ENCODE measurements around the gene HES2.

HES2 gene

GRCh38 chr1:6419804-6420453 is at the start of gene HES2:
HES2 (minus strand) TSS chr1:6419919; CDS start chr1:6419820, 99 bp downstream.
- H3K4me3 Mint-ChIP-seq, result peak within 1 kb of the TSS; percentile 23
- H3K27me3 Mint-ChIP-seq, result peaks cover 34% of the 10 kb centered on the region
- H3K27ac Mint-ChIP-seq, result no peak within 1 kb of the TSS
- no peaks in the 10 kb centered on the region for H3K9me3 Mint-ChIP-seq (ENCODE audit: low read depth)
- peaks cover 10% of the 10 kb centered on the region for H3K4me1 Mint-ChIP-seq (ENCODE audit: low read depth)
- H3K36me3 Mint-ChIP-seq, result no peaks in the 10 kb centered on the region

- H3K27me3 Mint-ChIP-seq, result no peaks in the 10 kb centered on the region
- H3K36me3 Mint-ChIP-seq, result peaks cover 2% of the 10 kb centered on the region
- no peak overlapping the region for H3K4me3 Mint-ChIP-seq
- H3K27ac Mint-ChIP-seq, result no peak overlapping the region
- H3K9me3 Mint-ChIP-seq (ENCODE audit: low read depth), result no peaks in the 10 kb centered on the region
- peaks cover 8% of the 10 kb centered on the region for H3K4me1 Mint-ChIP-seq (ENCODE audit: low read depth)
Measured at GRCh38 chr1:6468729-6469461, 49.2 kb upstream of the HES2 start.

- Mint-ChIP-seq H3K4me1 (ENCODE audit: low read depth) (peaks cover 12% of the 10 kb centered on the region), H3K9me3 (ENCODE audit: low read depth) (no peaks in the 10 kb centered on the region), H3K27ac (no peak overlapping the region), H3K27me3 (no peaks in the 10 kb centered on the region), H3K36me3 (peaks cover 2% of the 10 kb centered on the region), H3K4me3 (no peak overlapping the region)
Measured at GRCh38 chr1:6467744-6468688, 48.3 kb upstream of the HES2 start.

- Mint-ChIP-seq H3K4me1 (ENCODE audit: low read depth) (peaks cover 17% of the 10 kb centered on the region), H3K36me3 (peaks cover 5% of the 10 kb centered on the region), H3K27me3 (no peaks in the 10 kb centered on the region), H3K27ac (peak overlapping the region; percentile 34), H3K4me3 (peak overlapping the region; percentile 20), H3K9me3 (ENCODE audit: low read depth) (no peaks in the 10 kb centered on the region)
Measured at GRCh38 chr1:6467224-6467623, 47.5 kb upstream of the HES2 start.

GRCh38 chr1:6466751-6467150 is 47.0 kb upstream of the HES2 start:
- peak overlapping the region; percentile 34 for H3K27ac Mint-ChIP-seq

GRCh38 chr1:6466023-6466422 is 46.3 kb upstream of the HES2 start, which contains the start of gene TNFRSF25:
TNFRSF25 (minus strand) TSS chr1:6466173; CDS start chr1:6466107, 66 bp downstream.
- H3K36me3 Mint-ChIP-seq, result peaks cover 5% of the 10 kb centered on the region
- peak within 1 kb of the TSS; percentile 94 for H3K4me3 Mint-ChIP-seq
- H3K27me3 Mint-ChIP-seq, result no peaks in the 10 kb centered on the region
- peak within 1 kb of the TSS; percentile 86 for H3K27ac Mint-ChIP-seq
- peaks cover 28% of the 10 kb centered on the region for H3K4me1 Mint-ChIP-seq (ENCODE audit: low read depth)
- H3K9me3 Mint-ChIP-seq (ENCODE audit: low read depth), result no peaks in the 10 kb centered on the region

More at GRCh38 chr1:6466751-6467150, 47.0 kb upstream of the HES2 start:
- peaks cover 5% of the 10 kb centered on the region for H3K36me3 Mint-ChIP-seq
- H3K4me3 Mint-ChIP-seq, result peak overlapping the region; percentile 72
- no peaks in the 10 kb centered on the region for H3K9me3 Mint-ChIP-seq (ENCODE audit: low read depth)
- no peaks in the 10 kb centered on the region for H3K27me3 Mint-ChIP-seq
- peaks cover 22% of the 10 kb centered on the region for H3K4me1 Mint-ChIP-seq (ENCODE audit: low read depth)

- peaks cover 33% of the 10 kb centered on the region for H3K4me1 Mint-ChIP-seq (ENCODE audit: low read depth)
- H3K27ac Mint-ChIP-seq, result peak overlapping the region; percentile 86
- H3K27me3 Mint-ChIP-seq, result no peaks in the 10 kb centered on the region
- peak overlapping the region; percentile 94 for H3K4me3 Mint-ChIP-seq
- H3K9me3 Mint-ChIP-seq (ENCODE audit: low read depth), result no peaks in the 10 kb centered on the region
- peaks cover 5% of the 10 kb centered on the region for H3K36me3 Mint-ChIP-seq
Measured at GRCh38 chr1:6465461-6466005, 45.8 kb upstream of the HES2 start.

GRCh38 chr1:6464915-6465314 is 45.2 kb upstream of the HES2 start:
- Mint-ChIP-seq H3K27ac (peak overlapping the region; percentile 85), H3K36me3 (peaks cover 5% of the 10 kb centered on the region), H3K9me3 (ENCODE audit: low read depth) (no peaks in the 10 kb centered on the region), H3K27me3 (no peaks in the 10 kb centered on the region), H3K4me1 (ENCODE audit: low read depth) (peaks cover 37% of the 10 kb centered on the region), H3K4me3 (peak overlapping the region; percentile 94)

GRCh38 chr1:6464514-6464836 is 44.8 kb upstream of the HES2 start:
- Mint-ChIP-seq H3K36me3 (peaks cover 5% of the 10 kb centered on the region), H3K4me3 (peak overlapping the region; percentile 94), H3K27ac (peak overlapping the region; percentile 85), H3K4me1 (ENCODE audit: low read depth) (peaks cover 40% of the 10 kb centered on the region), H3K27me3 (no peaks in the 10 kb centered on the region), H3K9me3 (ENCODE audit: low read depth) (no peaks in the 10 kb centered on the region)

- Mint-ChIP-seq H3K27ac (peak overlapping the region; percentile 82), H3K27me3 (no peaks in the 10 kb centered on the region)
Measured at GRCh38 chr1:6463120-6463412, 43.3 kb upstream of the HES2 start.

GRCh38 chr1:6462412-6463119 is 42.8 kb upstream of the HES2 start:
- peak overlapping the region; percentile 84 for H3K4me3 Mint-ChIP-seq

More at GRCh38 chr1:6463120-6463412, 43.3 kb upstream of the HES2 start:
- H3K4me3 Mint-ChIP-seq, result peak overlapping the region; percentile 73
- peaks cover 44% of the 10 kb centered on the region for H3K4me1 Mint-ChIP-seq (ENCODE audit: low read depth)
- peaks cover 5% of the 10 kb centered on the region for H3K36me3 Mint-ChIP-seq
- H3K9me3 Mint-ChIP-seq (ENCODE audit: low read depth), result no peaks in the 10 kb centered on the region

GRCh38 chr1:6461538-6462411 is 42.1 kb upstream of the HES2 start:
- Mint-ChIP-seq H3K4me1 (ENCODE audit: low read depth) (peaks cover 45% of the 10 kb centered on the region), H3K27ac (peak overlapping the region; percentile 90), H3K36me3 (peaks cover 5% of the 10 kb centered on the region), H3K9me3 (ENCODE audit: low read depth) (no peaks in the 10 kb centered on the region), H3K27me3 (no peaks in the 10 kb centered on the region), H3K4me3 (peak overlapping the region; percentile 84)

More at GRCh38 chr1:6462412-6463119, 42.8 kb upstream of the HES2 start:
- H3K9me3 Mint-ChIP-seq (ENCODE audit: low read depth), result no peaks in the 10 kb centered on the region
- peak overlapping the region; percentile 90 for H3K27ac Mint-ChIP-seq
- H3K27me3 Mint-ChIP-seq, result no peaks in the 10 kb centered on the region
- H3K4me1 Mint-ChIP-seq (ENCODE audit: low read depth), result peaks cover 44% of the 10 kb centered on the region
- peaks cover 5% of the 10 kb centered on the region for H3K36me3 Mint-ChIP-seq

- peaks cover 5% of the 10 kb centered on the region for H3K36me3 Mint-ChIP-seq
- H3K9me3 Mint-ChIP-seq (ENCODE audit: low read depth), result no peaks in the 10 kb centered on the region
- H3K27ac Mint-ChIP-seq, result peak overlapping the region; percentile 91
- H3K4me1 Mint-ChIP-seq (ENCODE audit: low read depth), result peaks cover 48% of the 10 kb centered on the region
- H3K4me3 Mint-ChIP-seq, result peak overlapping the region; percentile 84
- peaks cover 1% of the 10 kb centered on the region for H3K27me3 Mint-ChIP-seq
Measured at GRCh38 chr1:6461051-6461530, 41.4 kb upstream of the HES2 start.

All from activated naive CD8-positive, alpha-beta T cell (primary cell).